ENCODE data around the gene HNRNPA1. TPM values are rescaled to one million over a fixed set of nuclear protein-coding genes. Genes with fewer than 3 reads are reported as not detected.

The HNRNPA1 gene
- total and polyA plus RNA-seq, 9 of the 15 experiments (the other 6 are each of a cell fraction or from before 2014, with no cell fraction given), result 1,166 to 2,703 (median 1,815) TPM

GRCh38 chr12:54285150-54286041 lies 4.9 kb downstream of the HNRNPA1 start (continued):
- TF ChIP-seq, protein P1, sequence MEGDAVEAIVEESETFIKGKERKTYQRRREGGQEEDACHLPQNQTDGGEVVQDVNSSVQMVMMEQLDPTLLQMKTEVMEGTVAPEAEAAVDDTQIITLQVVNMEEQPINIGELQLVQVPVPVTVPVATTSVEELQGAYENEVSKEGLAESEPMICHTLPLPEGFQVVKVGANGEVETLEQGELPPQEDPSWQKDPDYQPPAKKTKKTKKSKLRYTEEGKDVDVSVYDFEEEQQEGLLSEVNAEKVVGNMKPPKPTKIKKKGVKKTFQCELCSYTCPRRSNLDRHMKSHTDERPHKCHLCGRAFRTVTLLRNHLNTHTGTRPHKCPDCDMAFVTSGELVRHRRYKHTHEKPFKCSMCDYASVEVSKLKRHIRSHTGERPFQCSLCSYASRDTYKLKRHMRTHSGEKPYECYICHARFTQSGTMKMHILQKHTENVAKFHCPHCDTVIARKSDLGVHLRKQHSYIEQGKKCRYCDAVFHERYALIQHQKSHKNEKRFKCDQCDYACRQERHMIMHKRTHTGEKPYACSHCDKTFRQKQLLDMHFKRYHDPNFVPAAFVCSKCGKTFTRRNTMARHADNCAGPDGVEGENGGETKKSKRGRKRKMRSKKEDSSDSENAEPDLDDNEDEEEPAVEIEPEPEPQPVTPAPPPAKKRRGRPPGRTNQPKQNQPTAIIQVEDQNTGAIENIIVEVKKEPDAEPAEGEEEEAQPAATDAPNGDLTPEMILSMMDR (IDR thresholded peaks at IDR 0.05 in 2 of 3, conservative IDR thresholded peaks at IDR 0.05 in 1 of 3; ENCODE audit: insufficient read depth in 2 of 3, low read depth in 1 of 3, low read length in 3 of 3), result peak in 1 of 3 experiments; percentile 33; a peak in 2 of 6 replicates
- no peak for TF ChIP-seq ATF7 (IDR thresholded peaks at IDR 0.05)
- no peak for TF ChIP-seq HCFC1 (IDR thresholded peaks at IDR 0.05; ENCODE audit: low read depth, low read length)
- peak; percentile 72 for TF ChIP-seq RFX7 (CRISPR knock-in tag; IDR thresholded peaks at IDR 0.05)
- TF ChIP-seq KAT2B (IDR thresholded peaks at IDR 0.05; ENCODE audit: low read depth, low read length), result no peak
- TF ChIP-seq ZSCAN32 (CRISPR knock-in tag; IDR thresholded peaks at IDR 0.05), result no peak
- TF ChIP-seq TAF15 (IDR thresholded peaks at IDR 0.05; ENCODE audit: low read depth, low read length), result no peak
- no peak for TF ChIP-seq SRF (CRISPR knock-in tag; IDR thresholded peaks at IDR 0.05)
- TF ChIP-seq STAT5A (IDR thresholded peaks at IDR 0.05; ENCODE audit: borderline replicate concordance, low read length), result no peak
- no peak for TF ChIP-seq SAP30 (IDR thresholded peaks at IDR 0.05; ENCODE audit: borderline replicate concordance, insufficient read depth, low read depth, low read length, poor library complexity, severe bottlenecking)
- TF ChIP-seq ZNF785 (CRISPR knock-in tag; IDR thresholded peaks at IDR 0.05), result no peak
- peak; percentile 12; the same call in 1 of the 2 replicates for TF ChIP-seq BACH1 (tag; IDR thresholded peaks at IDR 0.05)
- TF ChIP-seq, protein P2, sequence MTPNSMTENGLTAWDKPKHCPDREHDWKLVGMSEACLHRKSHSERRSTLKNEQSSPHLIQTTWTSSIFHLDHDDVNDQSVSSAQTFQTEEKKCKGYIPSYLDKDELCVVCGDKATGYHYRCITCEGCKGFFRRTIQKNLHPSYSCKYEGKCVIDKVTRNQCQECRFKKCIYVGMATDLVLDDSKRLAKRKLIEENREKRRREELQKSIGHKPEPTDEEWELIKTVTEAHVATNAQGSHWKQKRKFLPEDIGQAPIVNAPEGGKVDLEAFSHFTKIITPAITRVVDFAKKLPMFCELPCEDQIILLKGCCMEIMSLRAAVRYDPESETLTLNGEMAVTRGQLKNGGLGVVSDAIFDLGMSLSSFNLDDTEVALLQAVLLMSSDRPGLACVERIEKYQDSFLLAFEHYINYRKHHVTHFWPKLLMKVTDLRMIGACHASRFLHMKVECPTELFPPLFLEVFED (CRISPR knock-in tag; conservative IDR thresholded peaks at IDR 0.05), result 0 out of 2 replicates have a peak, but pooled peaks have one; percentile 5
- no peak for TF ChIP-seq PHF21A (IDR thresholded peaks at IDR 0.05; ENCODE audit: borderline replicate concordance, low read depth)
- TF ChIP-seq ZNF395 (CRISPR knock-in tag; IDR thresholded peaks at IDR 0.05), result no peak
- 0 out of 2 replicates have a peak, but pooled peaks have one; percentile 43 for TF ChIP-seq NR2F6 (CRISPR knock-in tag; IDR thresholded peaks at IDR 0.05)
- TF ChIP-seq ZNF41 (CRISPR knock-in tag; conservative IDR thresholded peaks at IDR 0.05), result 0 out of 2 replicates have a peak, but pooled peaks have one; percentile 38
- TF ChIP-seq ZNF347 (CRISPR knock-in tag; IDR thresholded peaks at IDR 0.05; ENCODE audit: low read depth), result no peak
- TF ChIP-seq MEF2D (tag; conservative IDR thresholded peaks at IDR 0.05; ENCODE audit: low read depth), result no peak
- peak in 1 of 2 experiments; percentile 34; a peak in 1 of 4 replicates for TF ChIP-seq TBL1XR1 (IDR thresholded peaks at IDR 0.05; ENCODE audit: low read length in 2 of 2)
- no peak for TF ChIP-seq KDM2B (CRISPR knock-in tag; IDR thresholded peaks at IDR 0.05)
- TF ChIP-seq RUNX1 (IDR thresholded peaks at IDR 0.05; ENCODE audit: low read depth), result no peak
- TF ChIP-seq ZNF699 (CRISPR knock-in tag; IDR thresholded peaks at IDR 0.05; ENCODE audit: insufficient replicate concordance), result no peak
- TF ChIP-seq ZNF551 (CRISPR knock-in tag; IDR thresholded peaks at IDR 0.05), result no peak
- no peak for TF ChIP-seq TRIM28 (IDR thresholded peaks at IDR 0.05)

Measured in K562 (cell line).